ENCODE data around the gene FAM163B. TPM values are rescaled to one million over a fixed set of nuclear protein-coding genes. Genes with fewer than 3 reads are reported as not detected.

FAM163B gene
- total and polyA plus RNA-seq, 2 donors (not counting 3 experiments of a cell fraction or from before 2014, with no cell fraction given) = not detected

GRCh38 chr9:133532937-133533668 is 76.1 kb downstream of the FAM163B start:
- H3K9me3 ChIP-seq (replicated peaks; ENCODE audit: control insufficient read depth, insufficient read depth, low read length) = no peaks in the 10 kb centered on the region
- H2AFZ ChIP-seq (ENCODE audit: low read depth, low read length) = no peak overlapping the region
- FAIRE-seq = no peak
- peaks cover 9 to 15% of the 10 kb centered on the region in 2 experiments for H3K27me3 ChIP-seq (ENCODE audit: control insufficient read depth in 2 of 2, insufficient read depth in 2 of 2, low read length in 2 of 2)
- no peaks in the 10 kb centered on the region for H3K36me3 ChIP-seq (ENCODE audit: control insufficient read depth in 2 of 2, extremely low read depth in 1 of 2, insufficient read depth in 2 of 2, low read length in 2 of 2)
- POLR2A ChIA-PET = no interaction called here
- intact Hi-C loops (cut with micrococcal nuclease) (loop anchor here (1.0 to 5.0 kb wide), 3 partner anchors 193 to 461 kb away; no protein-coding TSS in a partner anchor), dilution Hi-C loops (cut with MboI; ENCODE audit: extremely low pct_ligation_motif_present, low sequenced_read_pairs) (no loop called here)
- no peaks in the 10 kb centered on the region for H3K9me1 ChIP-seq (replicated peaks; ENCODE audit: control insufficient read depth, extremely low read depth, insufficient read depth, low read length)
- no peak overlapping the region for H3K4me2 ChIP-seq (ENCODE audit: insufficient read depth, low read length)
- TF ChIP-seq CTCF (IDR thresholded peaks at IDR 0.05; ENCODE audit: extremely low read depth in 1 of 2, insufficient read depth in 1 of 2, low read depth in 1 of 2, low read length in 2 of 2) = peak; percentile 42 to 64
- TF ChIP-seq POLR2AphosphoS5 (IDR thresholded peaks at IDR 0.05; ENCODE audit: insufficient read depth, low read depth, low read length) = no peak
- no peak overlapping the region for H3K27ac ChIP-seq (ENCODE audit: insufficient read depth, low read depth, low read length)
- H4K20me1 ChIP-seq (replicated peaks; ENCODE audit: control insufficient read depth, extremely low read depth, insufficient read depth, low read length) = no peaks in the 10 kb centered on the region
- no peak overlapping the region for H3K4me3 ChIP-seq (replicated peaks in 1 of 3; ENCODE audit: insufficient read depth in 1 of 3, low read depth in 1 of 3, low read length in 3 of 3)
- H3K4me1 ChIP-seq (ENCODE audit: control insufficient read depth, extremely low read depth, insufficient read depth, low read length) = no peaks in the 10 kb centered on the region
- H3K79me2 ChIP-seq (ENCODE audit: control insufficient read depth, insufficient read depth, low read length) = no peaks in the 10 kb centered on the region
- BruUV-seq (replicated peaks) = no TSS peak
- H3K9ac ChIP-seq (replicated peaks; ENCODE audit: extremely low read depth, insufficient read depth, low read length) = no peak overlapping the region
- peak; percentile 26 for DNase-seq (ENCODE audit: low read depth, low spot score)
- CTCF ChIA-PET = interaction anchor here (0.9 to 2.9 kb wide), 8 partner anchors 192 to 566 kb away, joined by 3 to 10 read pairs (median 4); no protein-coding TSS in a partner anchor

GRCh38 chr9:133531293-133531692 is 77.9 kb downstream of the FAM163B start:
- dilution Hi-C loops (cut with MboI; ENCODE audit: extremely low pct_ligation_motif_present, low sequenced_read_pairs) = no loop called here
- no peak overlapping the region for H3K4me3 ChIP-seq (replicated peaks in 1 of 3; ENCODE audit: insufficient read depth in 1 of 3, low read depth in 1 of 3, low read length in 3 of 3)
- no peaks in the 10 kb centered on the region for H3K9me3 ChIP-seq (replicated peaks; ENCODE audit: control insufficient read depth, insufficient read depth, low read length)
- ChIA-PET CTCF (interaction anchor here (0.6 to 2.9 kb wide), 4 partner anchors 212 to 1920 kb away, joined by 3 to 10 read pairs (median 4); no protein-coding TSS in a partner anchor), POLR2A (no interaction called here)
- no peaks in the 10 kb centered on the region for H3K9me1 ChIP-seq (replicated peaks; ENCODE audit: control insufficient read depth, extremely low read depth, insufficient read depth, low read length)
- no peaks in the 10 kb centered on the region for H3K4me1 ChIP-seq (ENCODE audit: control insufficient read depth, extremely low read depth, insufficient read depth, low read length)
- no peak overlapping the region for H2AFZ ChIP-seq (ENCODE audit: low read depth, low read length)
- intact Hi-C loops (cut with micrococcal nuclease) = loop anchor here (5.0 kb wide), 1 partner anchor 251 kb away; no protein-coding TSS in a partner anchor
- H3K4me2 ChIP-seq (ENCODE audit: insufficient read depth, low read length) = no peak overlapping the region
- no peaks in the 10 kb centered on the region for H4K20me1 ChIP-seq (replicated peaks; ENCODE audit: control insufficient read depth, extremely low read depth, insufficient read depth, low read length)
- FAIRE-seq = no peak
- DNase-seq (ENCODE audit: low read depth, low spot score) = no peak
- no TSS peak for BruUV-seq (replicated peaks)
- no peaks in the 10 kb centered on the region for H3K36me3 ChIP-seq (ENCODE audit: control insufficient read depth in 2 of 2, extremely low read depth in 1 of 2, insufficient read depth in 2 of 2, low read length in 2 of 2)
- no peak overlapping the region for H3K27ac ChIP-seq (ENCODE audit: insufficient read depth, low read depth, low read length)
- no peak overlapping the region for H3K9ac ChIP-seq (replicated peaks; ENCODE audit: extremely low read depth, insufficient read depth, low read length)
- TF ChIP-seq POLR2A (IDR thresholded peaks at IDR 0.05; ENCODE audit: low read depth, low read length) = no peak
- no peak for TF ChIP-seq MYC (IDR thresholded peaks at IDR 0.05; ENCODE audit: low read depth, low read length)
- TF ChIP-seq JUN (IDR thresholded peaks at IDR 0.05; ENCODE audit: borderline replicate concordance, insufficient read depth, insufficient read length, low read depth) = no peak
- TF ChIP-seq EZH2 (IDR thresholded peaks at IDR 0.05; ENCODE audit: borderline replicate concordance, low read depth, low read length, severe bottlenecking) = no peak
- TF ChIP-seq CTCF (IDR thresholded peaks at IDR 0.05; ENCODE audit: extremely low read depth in 1 of 2, insufficient read depth in 1 of 2, low read depth in 1 of 2, low read length in 2 of 2) = no peak
- no peak for TF ChIP-seq MAX (IDR thresholded peaks at IDR 0.05; ENCODE audit: insufficient read depth, insufficient read length)
- no peak for TF ChIP-seq GATA2 (IDR thresholded peaks at IDR 0.05; ENCODE audit: insufficient read depth, insufficient read length, low read depth, low read length)
- TF ChIP-seq FOS (IDR thresholded peaks at IDR 0.05; ENCODE audit: borderline replicate concordance, insufficient read depth, low read length) = no peak
- TF ChIP-seq POLR2AphosphoS5 (IDR thresholded peaks at IDR 0.05; ENCODE audit: insufficient read depth, low read depth, low read length) = no peak
- no peaks in the 10 kb centered on the region for H3K79me2 ChIP-seq (ENCODE audit: control insufficient read depth, insufficient read depth, low read length)
- peaks cover 9 to 17% of the 10 kb centered on the region in 2 experiments for H3K27me3 ChIP-seq (ENCODE audit: control insufficient read depth in 2 of 2, insufficient read depth in 2 of 2, low read length in 2 of 2)

All from endothelial cell of umbilical vein (primary cell).